HL-60 (cell line): ENCODE data around the gene L3MBTL1.
A peak's percentile ranks its signal among the peaks of the same experiment; 100 is the strongest.

ENCODE experiments used
- DNase-seq, 2 experiments: peaks; one replicate each; pipeline ENCODE4 v3.0.0-alpha.2; 2010 to 2020; ENCODE audit warnings: low read depth in 1 of 2, low spot score in 1 of 2
- H3K27ac ChIP-seq: fragments of 250-450 bp; sonication (Bioruptor Pico); replicated peaks from 2 replicates; pipeline ENCODE4 v1.5.1; 2020; ENCODE audit warnings: mild to moderate bottlenecking, moderate library complexity
- H3K27me3 ChIP-seq: fragments of 250-450 bp; sonication (Bioruptor Pico); 2 replicates; pipeline ENCODE4 v1.5.1; 2021; ENCODE audit warnings: mild to moderate bottlenecking, moderate library complexity; ENCODE audit not compliant: insufficient read depth, poor library complexity, severe bottlenecking
- H3K4me3 ChIP-seq: replicated peaks from 2 replicates; pipeline ENCODE4 v1.5.1; 2011; ENCODE audit warnings: mild to moderate bottlenecking, control low read depth, low read length; ENCODE audit not compliant: insufficient read depth
- GABPA ChIP-seq: IDR thresholded peaks from 2 replicates; pipeline ENCODE4 v1.6.1; 2012; ENCODE audit warnings: low read depth
- POLR2AphosphoS5 ChIP-seq: IDR thresholded peaks from 2 replicates; pipeline ENCODE4 v1.6.1; 2012; ENCODE audit warnings: low read depth
- SPI1 ChIP-seq: IDR thresholded peaks from 2 replicates; pipeline ENCODE4 v1.6.1; 2012; ENCODE audit warnings: low read depth, mild to moderate bottlenecking, borderline replicate concordance
- TF ChIP-seq, protein P1 (sequence below): IDR thresholded peaks from one replicate; pipeline ENCODE4 v1.5.1; 2011; ENCODE audit warnings: low read length, control low read depth, inconsistent platforms; ENCODE audit not compliant: insufficient read depth
- TF ChIP-seq, protein P2 (sequence below): IDR thresholded peaks from 2 replicates; pipeline ENCODE4 v1.6.1; 2012; ENCODE audit warnings: low read depth; ENCODE audit not compliant: insufficient replicate concordance

L3MBTL1 gene

DNA sequence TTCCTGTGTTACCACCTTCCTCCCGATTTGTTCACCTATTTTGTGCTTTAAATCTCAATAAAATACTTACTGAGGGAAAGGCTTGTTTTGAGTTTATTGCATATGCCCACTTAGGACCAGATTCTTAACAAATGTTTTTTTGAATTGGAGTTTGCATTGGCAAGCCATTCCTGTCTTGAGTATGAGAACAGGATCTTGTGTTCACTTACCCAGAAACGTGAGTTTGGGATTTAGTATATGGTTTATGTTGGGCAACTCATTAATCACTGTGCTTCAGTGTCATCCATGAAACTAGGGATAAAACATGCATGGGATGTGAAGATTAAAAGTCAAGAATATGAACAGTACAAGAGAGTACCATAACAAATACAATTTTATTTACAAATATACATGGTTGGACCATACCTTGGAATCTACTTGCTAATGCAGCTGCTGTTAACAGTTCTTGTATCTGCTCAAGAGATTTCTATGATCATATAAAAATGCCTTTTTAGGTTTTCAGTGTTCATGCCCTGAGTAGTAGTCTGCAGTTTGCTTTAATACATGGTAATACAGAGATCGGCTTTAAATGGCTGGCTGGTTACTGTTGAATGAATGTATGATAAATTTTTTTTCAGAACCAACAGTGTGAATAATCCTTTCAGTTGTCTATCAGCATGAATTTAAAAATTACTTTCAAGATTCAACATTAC lies 43.8 kb upstream of the L3MBTL1 start:
- Histone ChIP-seq H3K27me3 (no peaks in the 10 kb centered on the region), H3K27ac (no peak overlapping the region), H3K4me3 (no peak overlapping the region)
- no peak for DNase-seq
- TF ChIP-seq, protein P1, sequence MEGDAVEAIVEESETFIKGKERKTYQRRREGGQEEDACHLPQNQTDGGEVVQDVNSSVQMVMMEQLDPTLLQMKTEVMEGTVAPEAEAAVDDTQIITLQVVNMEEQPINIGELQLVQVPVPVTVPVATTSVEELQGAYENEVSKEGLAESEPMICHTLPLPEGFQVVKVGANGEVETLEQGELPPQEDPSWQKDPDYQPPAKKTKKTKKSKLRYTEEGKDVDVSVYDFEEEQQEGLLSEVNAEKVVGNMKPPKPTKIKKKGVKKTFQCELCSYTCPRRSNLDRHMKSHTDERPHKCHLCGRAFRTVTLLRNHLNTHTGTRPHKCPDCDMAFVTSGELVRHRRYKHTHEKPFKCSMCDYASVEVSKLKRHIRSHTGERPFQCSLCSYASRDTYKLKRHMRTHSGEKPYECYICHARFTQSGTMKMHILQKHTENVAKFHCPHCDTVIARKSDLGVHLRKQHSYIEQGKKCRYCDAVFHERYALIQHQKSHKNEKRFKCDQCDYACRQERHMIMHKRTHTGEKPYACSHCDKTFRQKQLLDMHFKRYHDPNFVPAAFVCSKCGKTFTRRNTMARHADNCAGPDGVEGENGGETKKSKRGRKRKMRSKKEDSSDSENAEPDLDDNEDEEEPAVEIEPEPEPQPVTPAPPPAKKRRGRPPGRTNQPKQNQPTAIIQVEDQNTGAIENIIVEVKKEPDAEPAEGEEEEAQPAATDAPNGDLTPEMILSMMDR, result no peak
- TF ChIP-seq SPI1 (no peak), POLR2AphosphoS5 (no peak)
- TF ChIP-seq, protein P2, sequence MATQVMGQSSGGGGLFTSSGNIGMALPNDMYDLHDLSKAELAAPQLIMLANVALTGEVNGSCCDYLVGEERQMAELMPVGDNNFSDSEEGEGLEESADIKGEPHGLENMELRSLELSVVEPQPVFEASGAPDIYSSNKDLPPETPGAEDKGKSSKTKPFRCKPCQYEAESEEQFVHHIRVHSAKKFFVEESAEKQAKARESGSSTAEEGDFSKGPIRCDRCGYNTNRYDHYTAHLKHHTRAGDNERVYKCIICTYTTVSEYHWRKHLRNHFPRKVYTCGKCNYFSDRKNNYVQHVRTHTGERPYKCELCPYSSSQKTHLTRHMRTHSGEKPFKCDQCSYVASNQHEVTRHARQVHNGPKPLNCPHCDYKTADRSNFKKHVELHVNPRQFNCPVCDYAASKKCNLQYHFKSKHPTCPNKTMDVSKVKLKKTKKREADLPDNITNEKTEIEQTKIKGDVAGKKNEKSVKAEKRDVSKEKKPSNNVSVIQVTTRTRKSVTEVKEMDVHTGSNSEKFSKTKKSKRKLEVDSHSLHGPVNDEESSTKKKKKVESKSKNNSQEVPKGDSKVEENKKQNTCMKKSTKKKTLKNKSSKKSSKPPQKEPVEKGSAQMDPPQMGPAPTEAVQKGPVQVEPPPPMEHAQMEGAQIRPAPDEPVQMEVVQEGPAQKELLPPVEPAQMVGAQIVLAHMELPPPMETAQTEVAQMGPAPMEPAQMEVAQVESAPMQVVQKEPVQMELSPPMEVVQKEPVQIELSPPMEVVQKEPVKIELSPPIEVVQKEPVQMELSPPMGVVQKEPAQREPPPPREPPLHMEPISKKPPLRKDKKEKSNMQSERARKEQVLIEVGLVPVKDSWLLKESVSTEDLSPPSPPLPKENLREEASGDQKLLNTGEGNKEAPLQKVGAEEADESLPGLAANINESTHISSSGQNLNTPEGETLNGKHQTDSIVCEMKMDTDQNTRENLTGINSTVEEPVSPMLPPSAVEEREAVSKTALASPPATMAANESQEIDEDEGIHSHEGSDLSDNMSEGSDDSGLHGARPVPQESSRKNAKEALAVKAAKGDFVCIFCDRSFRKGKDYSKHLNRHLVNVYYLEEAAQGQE, result no peak

DNA sequence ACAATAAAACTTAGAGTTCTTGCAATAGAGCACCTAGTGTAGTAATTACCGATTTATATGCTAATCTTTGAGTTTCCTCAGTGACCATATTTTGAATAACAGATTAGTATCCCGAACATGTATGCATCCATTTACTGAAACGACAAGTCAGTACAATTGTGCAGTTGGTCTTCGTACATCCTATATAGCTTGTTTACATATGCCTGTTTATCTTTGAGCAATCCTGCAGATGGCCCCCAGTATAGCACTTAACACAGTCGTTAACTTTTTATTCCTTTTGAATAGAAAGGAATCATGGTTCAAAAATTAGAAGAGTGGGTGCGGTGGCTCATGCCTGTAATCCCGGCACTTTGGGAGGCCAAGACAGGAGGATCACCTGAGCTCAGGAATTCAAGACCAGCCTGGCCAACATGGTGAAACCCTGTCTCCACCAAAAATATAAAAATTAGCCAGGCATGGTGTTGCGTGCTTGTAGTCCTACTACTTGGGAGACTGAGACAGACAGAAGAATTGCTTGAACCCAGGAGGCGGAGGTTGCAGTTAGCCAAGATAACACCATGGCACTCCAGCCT lies 43.2 kb upstream of the L3MBTL1 start:
- no peak overlapping the region for H3K27ac ChIP-seq
- no peak for DNase-seq
- H3K4me3 ChIP-seq, result no peak overlapping the region
- H3K27me3 ChIP-seq, result no peaks in the 10 kb centered on the region
- TF ChIP-seq GABPA, result no peak
- TF ChIP-seq, protein P1, result no peak
- TF ChIP-seq, protein P2, result no peak
- peak; percentile 56; the same call in 1 of the 2 replicates for TF ChIP-seq POLR2AphosphoS5
- no peak for TF ChIP-seq SPI1

- Histone ChIP-seq H3K27me3 (no peaks in the 10 kb centered on the region), H3K27ac (no peak overlapping the region), H3K4me3 (no peak overlapping the region)
- no peak for DNase-seq
- TF ChIP-seq SPI1 (no peak), POLR2AphosphoS5 (0 out of 2 replicates have a peak, but pooled peaks have one; percentile 23)
These were observed 41.9 kb upstream of the L3MBTL1 start for GRCh38 chr20:43465625-43465943.

GRCh38 chr20:43467589-43467988 lies 39.9 kb upstream of the L3MBTL1 start:
- no peak overlapping the region for H3K4me3 ChIP-seq
- TF ChIP-seq, protein P2, result no peak
- TF ChIP-seq SPI1 (no peak), POLR2AphosphoS5 (no peak), GABPA (no peak)
- TF ChIP-seq, protein P1, result no peak
- H3K27ac ChIP-seq, result no peak overlapping the region
- no peak for DNase-seq
- no peaks in the 10 kb centered on the region for H3K27me3 ChIP-seq
